SIG-M5 treated with dmso at 0.1 percent for 504 hours (cell line): ENCODE data around the gene TBC1D16.

Source experiments
- DNase-seq: peaks from one replicate; lab custom pipeline; 2025; ENCODE audit not compliant: unreplicated experiment; lab: John Stamatoyannopoulos, UW

The TBC1D16 gene

GRCh38 chr17:80026359-80027042 lies 9.2 kb downstream of the TBC1D16 start:
- DNase-seq, result no peak

GRCh38 chr17:80025796-80026195 lies 9.9 kb downstream of the TBC1D16 start:
- no peak for DNase-seq

GRCh38 chr17:80025140-80025539 lies 10.5 kb downstream of the TBC1D16 start:
- DNase-seq, result no peak

- no peak for DNase-seq
Observed at GRCh38 chr17:80024206-80024972, 11.3 kb downstream of the TBC1D16 start.

- no peak for DNase-seq
Observed at GRCh38 chr17:80023481-80024205, 12.0 kb downstream of the TBC1D16 start.

- no peak for DNase-seq
Observed at GRCh38 chr17:80021600-80021999, 14.1 kb downstream of the TBC1D16 start.

GRCh38 chr17:80018917-80019651 lies 16.6 kb downstream of the TBC1D16 start:
- DNase-seq, result no peak

- DNase-seq, result no peak
Observed at GRCh38 chr17:80017226-80018010, 18.3 kb downstream of the TBC1D16 start.

GRCh38 chr17:80012765-80013741 lies 22.6 kb downstream of the TBC1D16 start:
- no peak for DNase-seq

GRCh38 chr17:80011989-80012555 lies 23.6 kb downstream of the TBC1D16 start:
- DNase-seq, result no peak

GRCh38 chr17:80010283-80010858 lies 25.3 kb downstream of the TBC1D16 start:
- no peak for DNase-seq

GRCh38 chr17:80009391-80010282 lies 26.0 kb downstream of the TBC1D16 start:
- no peak for DNase-seq

- DNase-seq, result no peak
Observed at GRCh38 chr17:80008848-80009247, 26.8 kb downstream of the TBC1D16 start.

GRCh38 chr17:80008383-80008840 lies 27.3 kb downstream of the TBC1D16 start:
- peak; percentile 36 for DNase-seq

- DNase-seq, result no peak
Observed at GRCh38 chr17:80007939-80008338, 27.7 kb downstream of the TBC1D16 start.

GRCh38 chr17:80006811-80007752 lies 28.6 kb downstream of the TBC1D16 start:
- no peak for DNase-seq
